ENCODE measurements around the gene TMEM214.
"Not testable (repeated sequence)": the region's sequence is repeated elsewhere in the genome, so short reads cannot be mapped to it uniquely, and the experiment has no call there.

Gene TMEM214

DNA sequence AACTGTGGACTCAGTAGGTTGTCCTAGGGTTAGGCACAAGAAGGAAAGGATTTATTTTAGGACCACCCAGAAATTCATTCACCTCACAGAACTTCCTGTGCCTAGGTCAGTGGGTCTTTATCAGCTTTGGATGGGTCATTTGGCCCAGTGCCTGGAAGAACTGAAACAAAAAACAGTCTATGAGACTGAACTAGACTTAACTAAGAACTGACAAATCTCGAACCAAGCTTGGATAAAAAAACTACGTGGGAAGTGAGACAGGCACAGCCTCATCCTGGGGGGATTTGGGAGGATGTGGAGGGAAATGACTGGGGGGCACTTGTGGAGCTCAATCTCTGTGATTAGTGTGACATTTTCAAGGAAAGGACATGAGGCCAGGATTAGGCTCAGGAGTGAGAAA, 41.0 kb downstream of the TMEM214 start:
- no peak overlapping the region for H3K27ac ChIP-seq
- TF ChIP-seq CTCF (IDR thresholded peaks at IDR 0.05) = no peak
- TF ChIP-seq ZFX (IDR thresholded peaks at IDR 0.05; ENCODE audit: borderline replicate concordance) = no peak

GRCh38 chr2:27074738-27075565, 42.2 kb downstream of the TMEM214 start:
- TF ChIP-seq CTCF (IDR thresholded peaks at IDR 0.05) (no peak), ZFX (IDR thresholded peaks at IDR 0.05; ENCODE audit: borderline replicate concordance) (no peak)
- H3K27ac ChIP-seq = no peak overlapping the region

DNA sequence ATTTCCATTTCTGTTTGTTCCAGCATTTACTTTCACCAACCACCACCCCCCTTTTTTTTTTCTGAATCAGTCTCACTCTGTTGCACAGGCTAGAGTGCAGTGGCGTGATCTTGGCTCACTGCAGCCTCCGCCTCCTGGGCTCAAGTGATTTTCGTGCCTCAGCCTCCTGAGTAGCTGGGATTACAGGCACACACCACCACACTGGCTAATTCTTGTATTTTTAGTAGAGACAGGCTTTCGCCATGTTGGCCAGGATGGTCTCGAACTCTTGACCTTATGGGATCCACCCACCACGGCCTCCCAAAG, 42.8 kb downstream of the TMEM214 start:
- not testable (repeated sequence) for H3K27ac ChIP-seq

DNA sequence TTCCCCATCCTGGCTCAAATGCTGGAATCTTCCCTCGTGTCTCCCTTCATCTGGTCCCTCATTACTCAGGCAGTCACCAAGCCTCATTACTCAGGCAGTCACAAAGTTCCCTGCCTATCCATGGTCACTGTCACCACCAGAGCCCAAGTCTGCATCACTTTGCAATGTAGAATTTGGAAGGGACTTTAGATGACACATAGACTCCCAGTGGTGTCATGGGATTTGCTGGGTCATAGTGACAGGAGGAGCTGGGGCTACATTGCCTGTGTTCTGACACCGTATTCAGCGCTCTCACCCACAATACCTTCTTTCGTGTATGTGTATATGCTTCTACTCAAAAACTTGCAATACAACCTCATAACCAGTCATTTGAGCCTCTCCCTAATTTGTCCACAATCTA, 43.6 kb downstream of the TMEM214 start:
- TF ChIP-seq ZFX (IDR thresholded peaks at IDR 0.05; ENCODE audit: borderline replicate concordance) = no peak
- TF ChIP-seq CTCF (IDR thresholded peaks at IDR 0.05) = no peak

GRCh38 chr2:27077231-27077630, 44.5 kb downstream of the TMEM214 start:
- TF ChIP-seq CTCF (IDR thresholded peaks at IDR 0.05) (no peak), ZFX (IDR thresholded peaks at IDR 0.05; ENCODE audit: borderline replicate concordance) (no peak)
- H3K27ac ChIP-seq = no peak overlapping the region

More for the DNA sequence above, 43.6 kb downstream of the TMEM214 start:
- H3K27ac ChIP-seq = no peak overlapping the region

- H3K27ac ChIP-seq = no peak within 1 kb of the TSS
- TF ChIP-seq CTCF (IDR thresholded peaks at IDR 0.05) (no peak), ZFX (IDR thresholded peaks at IDR 0.05; ENCODE audit: borderline replicate concordance) (no peak)
Observed at GRCh38 chr2:27078267-27079194, 45.8 kb downstream of the TMEM214 start, which contains the start of gene EMILIN1. TSS of gene EMILIN1 (plus strand) at chr2:27078615. CDS start at chr2:27079066, 451 bp downstream.

- no peak overlapping the region for H3K27ac ChIP-seq
- TF ChIP-seq ZFX (IDR thresholded peaks at IDR 0.05; ENCODE audit: borderline replicate concordance) (no peak), CTCF (IDR thresholded peaks at IDR 0.05) (no peak)
Observed at GRCh38 chr2:27079233-27080139, 46.7 kb downstream of the TMEM214 start.

Measured in 22Rv1 (cell line).